ENCODE data around the gene MGST1.
"Not testable (repeated sequence)": the region's sequence is repeated elsewhere in the genome, so short reads cannot be mapped to it uniquely, and the experiment has no call there.

MGST1 gene

GRCh38 chr12:16350682-16351081 lies 3.2 kb downstream of the MGST1 start:
- peaks cover 21% of the 10 kb centered on the region for H3K4me1 ChIP-seq (ENCODE audit: control insufficient read depth, insufficient read depth, low read length)
- H3K9ac ChIP-seq (ENCODE audit: low read length), result no peak overlapping the region
- no peak overlapping the region for H3K27ac ChIP-seq (ENCODE audit: low read depth, low read length)
- no peaks in the 10 kb centered on the region for H3K9me3 ChIP-seq (ENCODE audit: control insufficient read depth, insufficient read depth, low read depth, low read length)
- peaks cover 47% of the 10 kb centered on the region for H3K36me3 ChIP-seq (ENCODE audit: control insufficient read depth, insufficient read depth, low read length)
- no peaks in the 10 kb centered on the region for H3K27me3 ChIP-seq (ENCODE audit: control insufficient read depth, insufficient read depth, low read length)
- H3K4me3 ChIP-seq (ENCODE audit: low read depth, low read length), result peak overlapping the region; percentile 7

GRCh38 chr12:16352481-16352880 lies 5.0 kb downstream of the MGST1 start:
- Histone ChIP-seq H3K36me3 (ENCODE audit: control insufficient read depth, insufficient read depth, low read length) (peaks cover 65% of the 10 kb centered on the region), H3K9ac (ENCODE audit: low read length) (no peak overlapping the region), H3K9me3 (ENCODE audit: control insufficient read depth, insufficient read depth, low read depth, low read length) (no peaks in the 10 kb centered on the region), H3K4me3 (ENCODE audit: low read depth, low read length) (no peak overlapping the region), H3K27ac (ENCODE audit: low read depth, low read length) (no peak overlapping the region), H3K4me1 (ENCODE audit: control insufficient read depth, insufficient read depth, low read length) (peaks cover 13% of the 10 kb centered on the region), H3K27me3 (ENCODE audit: control insufficient read depth, insufficient read depth, low read length) (no peaks in the 10 kb centered on the region)

- Histone ChIP-seq H3K27ac (ENCODE audit: low read depth, low read length) (no peak overlapping the region), H3K27me3 (ENCODE audit: control insufficient read depth, insufficient read depth, low read length) (no peaks in the 10 kb centered on the region), H3K9ac (ENCODE audit: low read length) (no peak overlapping the region), H3K36me3 (ENCODE audit: control insufficient read depth, insufficient read depth, low read length) (peaks cover 86% of the 10 kb centered on the region), H3K9me3 (ENCODE audit: control insufficient read depth, insufficient read depth, low read depth, low read length) (no peaks in the 10 kb centered on the region), H3K4me3 (ENCODE audit: low read depth, low read length) (no peak overlapping the region), H3K4me1 (ENCODE audit: control insufficient read depth, insufficient read depth, low read length) (no peaks in the 10 kb centered on the region)
Measured at GRCh38 chr12:16358878-16359277, 11.4 kb downstream of the MGST1 start.

- peaks cover 86% of the 10 kb centered on the region for H3K36me3 ChIP-seq (ENCODE audit: control insufficient read depth, insufficient read depth, low read length)
- H3K9ac ChIP-seq (ENCODE audit: low read length), result no peak overlapping the region
- no peak overlapping the region for H3K4me3 ChIP-seq (ENCODE audit: low read depth, low read length)
- H3K9me3 ChIP-seq (ENCODE audit: control insufficient read depth, insufficient read depth, low read depth, low read length), result no peaks in the 10 kb centered on the region
- H3K27me3 ChIP-seq (ENCODE audit: control insufficient read depth, insufficient read depth, low read length), result no peaks in the 10 kb centered on the region
- no peak overlapping the region for H3K27ac ChIP-seq (ENCODE audit: low read depth, low read length)
- H3K4me1 ChIP-seq (ENCODE audit: control insufficient read depth, insufficient read depth, low read length), result no peaks in the 10 kb centered on the region
Measured at GRCh38 chr12:16359512-16360491, 12.4 kb downstream of the MGST1 start.

GRCh38 chr12:16361142-16361783 lies 13.8 kb downstream of the MGST1 start:
- Histone ChIP-seq H3K9me3 (ENCODE audit: control insufficient read depth, insufficient read depth, low read depth, low read length) (no peaks in the 10 kb centered on the region), H3K4me3 (ENCODE audit: low read depth, low read length) (no peak overlapping the region), H3K27me3 (ENCODE audit: control insufficient read depth, insufficient read depth, low read length) (no peaks in the 10 kb centered on the region), H3K36me3 (ENCODE audit: control insufficient read depth, insufficient read depth, low read length) (peaks cover 75% of the 10 kb centered on the region), H3K4me1 (ENCODE audit: control insufficient read depth, insufficient read depth, low read length) (no peaks in the 10 kb centered on the region), H3K27ac (ENCODE audit: low read depth, low read length) (no peak overlapping the region), H3K9ac (ENCODE audit: low read length) (no peak overlapping the region)

- Histone ChIP-seq H3K9ac (ENCODE audit: low read length) (no peak overlapping the region), H3K4me3 (ENCODE audit: low read depth, low read length) (no peak overlapping the region), H3K36me3 (ENCODE audit: control insufficient read depth, insufficient read depth, low read length) (peaks cover 67% of the 10 kb centered on the region), H3K27me3 (ENCODE audit: control insufficient read depth, insufficient read depth, low read length) (no peaks in the 10 kb centered on the region), H3K4me1 (ENCODE audit: control insufficient read depth, insufficient read depth, low read length) (no peaks in the 10 kb centered on the region), H3K9me3 (ENCODE audit: control insufficient read depth, insufficient read depth, low read depth, low read length) (no peaks in the 10 kb centered on the region), H3K27ac (ENCODE audit: low read depth, low read length) (no peak overlapping the region)
Measured at GRCh38 chr12:16362550-16362949, 15.1 kb downstream of the MGST1 start.

GRCh38 chr12:16369156-16369555 lies 21.7 kb downstream of the MGST1 start:
- Histone ChIP-seq H3K4me3 (ENCODE audit: low read depth, low read length) (no peak overlapping the region), H3K9me3 (ENCODE audit: control insufficient read depth, insufficient read depth, low read depth, low read length) (no peaks in the 10 kb centered on the region), H3K36me3 (ENCODE audit: control insufficient read depth, insufficient read depth, low read length) (peaks cover 15% of the 10 kb centered on the region), H3K4me1 (ENCODE audit: control insufficient read depth, insufficient read depth, low read length) (no peaks in the 10 kb centered on the region), H3K9ac (ENCODE audit: low read length) (no peak overlapping the region), H3K27me3 (ENCODE audit: control insufficient read depth, insufficient read depth, low read length) (no peaks in the 10 kb centered on the region), H3K27ac (ENCODE audit: low read depth, low read length) (no peak overlapping the region)

- H3K36me3 ChIP-seq (ENCODE audit: control insufficient read depth, insufficient read depth, low read length), result peaks cover 7% of the 10 kb centered on the region
- no peak overlapping the region for H3K4me3 ChIP-seq (ENCODE audit: low read depth, low read length)
- H3K4me1 ChIP-seq (ENCODE audit: control insufficient read depth, insufficient read depth, low read length), result no peaks in the 10 kb centered on the region
- no peaks in the 10 kb centered on the region for H3K27me3 ChIP-seq (ENCODE audit: control insufficient read depth, insufficient read depth, low read length)
- H3K9me3 ChIP-seq (ENCODE audit: control insufficient read depth, insufficient read depth, low read depth, low read length), result no peaks in the 10 kb centered on the region
- H3K27ac ChIP-seq (ENCODE audit: low read depth, low read length), result no peak overlapping the region
- no peak overlapping the region for H3K9ac ChIP-seq (ENCODE audit: low read length)
Measured at GRCh38 chr12:16370096-16370495, 22.7 kb downstream of the MGST1 start.

- H3K36me3 ChIP-seq (ENCODE audit: control insufficient read depth, insufficient read depth, low read length); H3K4me3 ChIP-seq (ENCODE audit: low read depth, low read length); H3K4me1 ChIP-seq (ENCODE audit: control insufficient read depth, insufficient read depth, low read length); H3K27ac ChIP-seq (ENCODE audit: low read depth, low read length); H3K27me3 ChIP-seq (ENCODE audit: control insufficient read depth, insufficient read depth, low read length); H3K9me3 ChIP-seq (ENCODE audit: control insufficient read depth, insufficient read depth, low read depth, low read length): not testable (repeated sequence)
- peak overlapping the region; percentile 27 for H3K9ac ChIP-seq (ENCODE audit: low read length)
Measured at GRCh38 chr12:16382652-16383312, 35.3 kb downstream of the MGST1 start.

GRCh38 chr12:16384732-16385131 lies 37.3 kb downstream of the MGST1 start:
- Histone ChIP-seq H3K4me1 (ENCODE audit: control insufficient read depth, insufficient read depth, low read length) (no peaks in the 10 kb centered on the region), H3K9ac (ENCODE audit: low read length) (no peak overlapping the region), H3K4me3 (ENCODE audit: low read depth, low read length) (no peak overlapping the region), H3K27ac (ENCODE audit: low read depth, low read length) (no peak overlapping the region), H3K9me3 (ENCODE audit: control insufficient read depth, insufficient read depth, low read depth, low read length) (no peaks in the 10 kb centered on the region), H3K27me3 (ENCODE audit: control insufficient read depth, insufficient read depth, low read length) (no peaks in the 10 kb centered on the region), H3K36me3 (ENCODE audit: control insufficient read depth, insufficient read depth, low read length) (no peaks in the 10 kb centered on the region)

Measured in HUES6 (cell line).